ENCODE results near the gene QDPR. TPM values are rescaled to one million over a fixed set of nuclear protein-coding genes. Genes with fewer than 3 reads are reported as not detected.

QDPR gene
- total and polyA plus RNA-seq, 7 experiments from 2014 or later, result 11.8 to 50.5 (median 24.3) TPM

DNA sequence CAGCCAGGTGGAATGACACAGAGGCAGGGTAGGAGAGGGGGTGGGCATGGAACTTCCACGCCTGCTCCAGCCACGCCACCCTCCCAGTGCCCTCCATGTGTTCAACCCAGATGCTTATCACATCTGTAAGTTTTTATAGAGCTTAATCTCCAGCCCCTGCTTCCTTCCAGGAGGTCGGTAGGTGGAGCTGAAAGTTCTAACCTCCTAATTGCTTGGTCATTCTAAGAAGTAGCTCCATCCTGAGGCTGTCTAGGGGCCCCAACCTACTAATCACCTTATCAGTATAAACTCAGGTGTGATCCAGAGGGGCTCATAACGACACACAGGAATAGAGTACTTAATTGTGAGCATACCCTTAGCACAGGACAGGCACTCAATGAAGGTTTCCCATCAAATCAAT is 18.3 kb downstream of the QDPR start:
- no peak overlapping the region for H3K4me3 Mint-ChIP-seq
- peaks cover 0 to 76% (median 5%) of the 10 kb centered on the region in 3 experiments for H3K36me3 ChIP-seq (ENCODE audit: control insufficient read depth in 2 of 3, insufficient read depth in 3 of 3, low read length in 3 of 3)
- no peak overlapping the region for H3K27ac ChIP-seq (ENCODE audit: low read depth, low read length)
- ChIA-PET CTCF (interaction anchor here (0.6 kb wide), 1 partner anchor 510 kb away, joined by 3 read pairs; no protein-coding TSS in a partner anchor), POLR2A (no interaction called here)
- H3K27me3 ChIP-seq (ENCODE audit: control insufficient read depth in 2 of 2, insufficient read depth in 2 of 2, low read length in 2 of 2), result no peaks in the 10 kb centered on the region
- H3K27ac Mint-ChIP-seq, result no peak overlapping the region
- no peaks in the 10 kb centered on the region for H3K4me1 ChIP-seq (ENCODE audit: control insufficient read depth in 2 of 2, insufficient read depth in 2 of 2, low read length in 2 of 2)
- peaks cover 9 to 56% (median 16%) of the 10 kb centered on the region in 5 donors for H3K36me3 Mint-ChIP-seq
- ATAC-seq (no peak), DNase-seq (no peak)
- no peaks in the 10 kb centered on the region for H3K27me3 Mint-ChIP-seq
- intact Hi-C loops (cut with micrococcal nuclease), result no loop called here
- H3K4me1 Mint-ChIP-seq, result peaks cover 0 to 11% (median 4%) of the 10 kb centered on the region in 7 donors
- H3K9me3 ChIP-seq (ENCODE audit: control insufficient read depth in 2 of 3, low read length in 3 of 3), result no peaks in the 10 kb centered on the region
- H3K4me3 ChIP-seq (ENCODE audit: low read length), result no peak overlapping the region
- no peaks in the 10 kb centered on the region for H3K9me3 Mint-ChIP-seq

DNA sequence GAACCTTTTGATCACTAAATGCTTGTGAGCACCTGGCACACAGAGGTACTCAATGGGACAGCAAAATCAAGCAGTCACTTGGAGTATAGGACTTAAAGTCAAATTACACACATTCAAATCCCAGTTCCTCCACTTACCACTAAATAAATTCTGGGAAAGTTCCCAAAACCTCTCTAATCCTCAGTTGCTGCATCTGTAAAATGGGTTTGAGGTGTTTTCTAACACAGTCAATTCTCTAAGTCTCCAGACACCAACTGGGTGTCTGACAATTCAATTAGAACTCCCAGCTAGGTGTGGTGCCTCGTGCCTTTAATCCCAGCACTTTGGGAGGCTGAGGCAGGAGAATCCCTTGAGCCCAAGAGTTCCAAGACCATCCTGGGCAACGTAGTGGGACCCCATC is 19.0 kb downstream of the QDPR start:
- Mint-ChIP-seq H3K27me3 (no peaks in the 10 kb centered on the region), H3K4me1 (peaks cover 0 to 11% (median 4%) of the 10 kb centered on the region in 7 donors), H3K36me3 (peaks cover 6 to 50% (median 20%) of the 10 kb centered on the region in 5 donors), H3K4me3 (no peak overlapping the region), H3K27ac (peak overlapping the region in 1 of 9 donors; percentile 77), H3K9me3 (no peaks in the 10 kb centered on the region)
- DNase-seq (no peak), ATAC-seq (no peak)
- peaks cover 0 to 72% (median 5%) of the 10 kb centered on the region in 3 experiments for H3K36me3 ChIP-seq (ENCODE audit: control insufficient read depth in 2 of 3, insufficient read depth in 3 of 3, low read length in 3 of 3)
- H3K4me3 ChIP-seq (ENCODE audit: low read length), result no peak overlapping the region
- H3K27me3 ChIP-seq (ENCODE audit: control insufficient read depth in 2 of 2, insufficient read depth in 2 of 2, low read length in 2 of 2), result no peaks in the 10 kb centered on the region
- POLR2A ChIA-PET, result no interaction called here
- intact Hi-C loops (cut with micrococcal nuclease), result no loop called here
- no peak overlapping the region for H3K27ac ChIP-seq (ENCODE audit: low read depth, low read length)
- no peaks in the 10 kb centered on the region for H3K4me1 ChIP-seq (ENCODE audit: control insufficient read depth in 2 of 2, insufficient read depth in 2 of 2, low read length in 2 of 2)
- H3K9me3 ChIP-seq (ENCODE audit: control insufficient read depth in 2 of 3, low read length in 3 of 3), result no peaks in the 10 kb centered on the region
- CTCF ChIA-PET, result no interaction called here

DNA sequence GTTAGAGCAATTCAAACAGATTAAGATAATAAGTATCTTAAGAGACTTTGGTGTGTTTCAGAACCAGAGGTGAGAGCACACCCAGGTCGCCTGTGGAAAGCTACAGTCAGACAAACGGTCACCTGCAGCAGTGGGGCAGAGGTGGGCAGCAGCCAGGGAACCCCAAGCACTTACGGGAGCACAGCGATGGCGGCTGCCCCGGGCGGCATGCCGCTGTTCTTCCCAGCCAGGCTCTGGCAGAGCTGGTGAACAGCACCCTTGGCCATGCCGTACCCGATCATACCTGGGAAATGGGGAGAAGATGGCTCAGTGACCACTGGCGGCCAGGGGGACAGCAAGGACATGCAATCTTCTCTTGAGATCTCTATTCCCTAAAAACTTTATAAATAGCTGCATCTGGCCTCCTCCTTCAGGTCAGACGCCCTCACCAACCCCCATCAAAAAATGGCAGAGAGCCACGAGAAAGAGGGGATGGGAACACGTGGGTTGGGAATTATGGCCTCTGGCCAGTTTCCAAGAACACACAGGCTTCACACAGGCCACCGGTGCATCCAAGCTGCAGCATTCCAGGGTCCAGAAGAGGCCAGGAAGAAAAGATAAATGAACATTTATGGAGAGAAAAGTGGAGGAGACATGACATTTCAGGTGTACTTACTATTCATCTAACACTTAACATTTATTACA is 19.7 kb downstream of the QDPR start:
- Mint-ChIP-seq H3K4me1 (peaks cover 0 to 11% (median 4%) of the 10 kb centered on the region in 7 donors), H3K36me3 (peaks cover 5 to 47% (median 20%) of the 10 kb centered on the region in 5 donors), H3K27ac (no peak overlapping the region), H3K4me3 (no peak overlapping the region), H3K9me3 (no peaks in the 10 kb centered on the region), H3K27me3 (no peaks in the 10 kb centered on the region)
- intact Hi-C loops (cut with micrococcal nuclease), result no loop called here
- H3K4me1 ChIP-seq (ENCODE audit: control insufficient read depth in 2 of 2, insufficient read depth in 2 of 2, low read length in 2 of 2), result no peaks in the 10 kb centered on the region
- H3K27me3 ChIP-seq (ENCODE audit: control insufficient read depth in 2 of 2, insufficient read depth in 2 of 2, low read length in 2 of 2), result no peaks in the 10 kb centered on the region
- CTCF ChIA-PET, result no interaction called here
- H3K27ac ChIP-seq (ENCODE audit: low read depth, low read length), result no peak overlapping the region
- no peak overlapping the region for H3K4me3 ChIP-seq (ENCODE audit: low read length)
- H3K9me3 ChIP-seq (ENCODE audit: control insufficient read depth in 2 of 3, low read length in 3 of 3), result no peaks in the 10 kb centered on the region
- ATAC-seq (no peak), DNase-seq (no peak)
- POLR2A ChIA-PET, result no interaction called here
- peaks cover 0 to 76% (median 5%) of the 10 kb centered on the region in 3 experiments for H3K36me3 ChIP-seq (ENCODE audit: control insufficient read depth in 2 of 3, insufficient read depth in 3 of 3, low read length in 3 of 3)

DNA sequence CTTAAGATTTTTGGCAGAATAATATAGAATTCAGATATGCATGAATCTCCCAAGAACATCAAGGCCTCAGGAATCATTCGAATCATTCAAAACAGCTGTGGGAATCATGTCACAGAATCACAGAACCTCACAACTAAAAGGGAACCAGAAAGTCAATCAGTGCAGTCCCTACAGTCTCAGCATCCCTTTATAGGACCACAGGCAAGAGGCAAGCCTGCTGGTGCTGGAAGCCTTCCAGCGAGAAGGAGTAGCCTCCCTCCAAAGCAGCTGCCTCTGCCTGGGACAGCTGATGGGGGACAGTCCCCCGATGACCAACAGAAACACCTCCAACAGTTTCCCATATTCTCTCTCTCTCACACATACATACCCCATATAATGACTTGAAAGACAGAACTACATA is 20.7 kb downstream of the QDPR start:
- Histone ChIP-seq H3K4me3 (ENCODE audit: low read length) (no peak overlapping the region), H3K27ac (ENCODE audit: low read depth, low read length) (no peak overlapping the region), H3K27me3 (ENCODE audit: control insufficient read depth in 2 of 2, insufficient read depth in 2 of 2, low read length in 2 of 2) (no peaks in the 10 kb centered on the region), H3K36me3 (ENCODE audit: control insufficient read depth in 2 of 3, insufficient read depth in 3 of 3, low read length in 3 of 3) (peaks cover 0 to 86% (median 13%) of the 10 kb centered on the region in 3 experiments), H3K4me1 (ENCODE audit: control insufficient read depth in 2 of 2, insufficient read depth in 2 of 2, low read length in 2 of 2) (no peaks in the 10 kb centered on the region), H3K9me3 (ENCODE audit: control insufficient read depth in 2 of 3, low read length in 3 of 3) (no peaks in the 10 kb centered on the region)
- intact Hi-C loops (cut with micrococcal nuclease), result no loop called here
- CTCF ChIA-PET, result no interaction called here
- peaks cover 0 to 11% (median 4%) of the 10 kb centered on the region in 7 donors for H3K4me1 Mint-ChIP-seq
- H3K27ac Mint-ChIP-seq, result no peak overlapping the region
- H3K36me3 Mint-ChIP-seq, result peaks cover 10 to 53% (median 28%) of the 10 kb centered on the region in 5 donors
- DNase-seq (no peak), ATAC-seq (no peak)
- H3K27me3 Mint-ChIP-seq, result no peaks in the 10 kb centered on the region
- no peaks in the 10 kb centered on the region for H3K9me3 Mint-ChIP-seq
- no peak overlapping the region for H3K4me3 Mint-ChIP-seq
- POLR2A ChIA-PET, result no interaction called here

DNA sequence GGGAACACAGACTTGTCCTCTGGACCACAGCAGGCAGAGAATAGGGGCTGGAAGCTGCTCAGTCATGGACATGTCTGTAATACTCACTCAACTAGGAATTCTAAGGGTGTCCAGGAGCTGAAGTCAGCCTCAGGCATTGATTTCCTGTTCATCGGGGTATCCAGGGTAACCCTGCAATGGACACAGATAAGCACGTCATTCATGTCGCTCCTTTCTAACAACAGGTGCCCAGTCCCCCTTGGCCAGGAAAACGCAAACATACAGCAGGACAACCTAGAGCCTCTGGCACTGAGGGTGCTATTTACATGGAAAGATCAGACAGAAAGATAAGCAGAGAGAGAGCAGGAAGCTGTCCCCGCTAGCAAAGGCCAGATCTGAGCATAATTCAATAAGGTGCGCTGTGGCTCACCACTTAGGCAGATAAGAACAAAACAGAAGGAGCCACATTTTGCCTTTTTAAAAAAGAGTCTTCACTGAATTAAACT is 21.3 kb downstream of the QDPR start:
- ATAC-seq (no peak), DNase-seq (no peak)
- ChIA-PET POLR2A (no interaction called here), CTCF (no interaction called here)
- Mint-ChIP-seq H3K36me3 (peaks cover 11 to 56% (median 32%) of the 10 kb centered on the region in 5 donors), H3K27ac (peak overlapping the region in 2 of 9 donors; percentile 5 to 38), H3K27me3 (no peaks in the 10 kb centered on the region), H3K4me3 (no peak overlapping the region), H3K9me3 (no peaks in the 10 kb centered on the region), H3K4me1 (peaks cover 0 to 11% (median 4%) of the 10 kb centered on the region in 7 donors)
- Histone ChIP-seq H3K36me3 (ENCODE audit: control insufficient read depth in 2 of 3, insufficient read depth in 3 of 3, low read length in 3 of 3) (peaks cover 0 to 89% (median 15%) of the 10 kb centered on the region in 3 experiments), H3K4me1 (ENCODE audit: control insufficient read depth in 2 of 2, insufficient read depth in 2 of 2, low read length in 2 of 2) (no peaks in the 10 kb centered on the region), H3K27me3 (ENCODE audit: control insufficient read depth in 2 of 2, insufficient read depth in 2 of 2, low read length in 2 of 2) (no peaks in the 10 kb centered on the region), H3K27ac (ENCODE audit: low read depth, low read length) (no peak overlapping the region), H3K9me3 (ENCODE audit: control insufficient read depth in 2 of 3, low read length in 3 of 3) (no peaks in the 10 kb centered on the region), H3K4me3 (ENCODE audit: low read length) (no peak overlapping the region)
- intact Hi-C loops (cut with micrococcal nuclease), result no loop called here

DNA sequence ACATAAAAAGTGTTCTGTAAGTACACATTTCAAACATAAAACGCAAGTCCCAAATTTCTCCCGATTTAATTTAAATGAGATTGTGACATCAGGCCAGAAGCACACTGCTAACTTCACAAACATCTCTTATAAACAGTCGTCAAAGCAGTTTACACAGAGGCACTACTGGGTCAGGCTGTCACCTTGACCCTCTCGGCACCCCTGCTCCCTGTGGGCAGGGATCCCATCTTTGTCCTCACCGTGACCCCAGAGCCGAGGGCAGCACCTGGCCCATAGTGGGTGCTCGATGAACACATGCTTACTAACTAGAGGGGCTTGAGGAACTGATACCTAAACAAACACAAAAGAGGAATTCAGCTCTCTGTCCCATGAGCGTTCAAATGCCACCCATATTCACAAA is 22.2 kb downstream of the QDPR start:
- H3K36me3 Mint-ChIP-seq, result peaks cover 11 to 58% (median 41%) of the 10 kb centered on the region in 5 donors

DNA sequence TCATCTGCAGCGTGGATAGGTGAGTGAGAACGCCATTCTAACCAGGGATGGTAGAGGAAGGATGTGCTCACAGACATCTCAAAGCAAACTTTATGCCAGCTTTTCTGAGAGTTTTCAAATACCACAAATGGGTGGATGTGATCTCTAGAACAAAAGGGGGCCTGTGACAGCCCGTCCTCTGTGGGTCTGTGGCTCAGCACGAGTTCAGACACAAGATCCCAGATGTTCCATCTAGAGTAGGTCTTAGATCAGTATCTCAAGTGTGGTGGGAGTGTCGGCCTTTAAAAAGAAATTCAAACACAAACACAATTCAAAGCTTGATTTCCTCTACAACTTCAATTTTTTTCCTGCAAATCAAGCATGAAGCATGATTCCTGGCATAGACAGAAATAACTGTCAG is 22.8 kb downstream of the QDPR start:
- no peak for ATAC-seq
- Mint-ChIP-seq H3K9me3 (peaks cover 0 to 2% (median 0%) of the 10 kb centered on the region in 11 donors), H3K36me3 (peaks cover 11 to 56% (median 41%) of the 10 kb centered on the region in 5 donors), H3K4me1 (peaks cover 0 to 11% (median 3%) of the 10 kb centered on the region in 7 donors), H3K27ac (peak overlapping the region in 4 of 9 donors; percentile 12 to 50 (median 42)), H3K27me3 (no peaks in the 10 kb centered on the region), H3K4me3 (no peak overlapping the region)
- H3K27me3 ChIP-seq (ENCODE audit: control insufficient read depth in 2 of 2, insufficient read depth in 2 of 2, low read length in 2 of 2), result no peaks in the 10 kb centered on the region
- H3K4me3 ChIP-seq (ENCODE audit: low read length), result no peak overlapping the region
- DNase-seq, result no peak
- intact Hi-C loops (cut with micrococcal nuclease), result no loop called here
- ChIA-PET CTCF (no interaction called here), POLR2A (no interaction called here)
- no peaks in the 10 kb centered on the region for H3K9me3 ChIP-seq (ENCODE audit: control insufficient read depth in 2 of 3, low read length in 3 of 3)
- H3K36me3 ChIP-seq (ENCODE audit: control insufficient read depth in 2 of 3, insufficient read depth in 3 of 3, low read length in 3 of 3), result peaks cover 0 to 82% (median 15%) of the 10 kb centered on the region in 3 experiments
- H3K4me1 ChIP-seq (ENCODE audit: control insufficient read depth in 2 of 2, insufficient read depth in 2 of 2, low read length in 2 of 2), result no peaks in the 10 kb centered on the region
- no peak overlapping the region for H3K27ac ChIP-seq (ENCODE audit: low read depth, low read length)

More for the DNA sequence above, 22.2 kb downstream of the QDPR start:
- DNase-seq (no peak), ATAC-seq (no peak)
- Histone ChIP-seq H3K4me1 (ENCODE audit: control insufficient read depth in 2 of 2, insufficient read depth in 2 of 2, low read length in 2 of 2) (no peaks in the 10 kb centered on the region), H3K36me3 (ENCODE audit: control insufficient read depth in 2 of 3, insufficient read depth in 3 of 3, low read length in 3 of 3) (peaks cover 0 to 88% (median 15%) of the 10 kb centered on the region in 3 experiments), H3K9me3 (ENCODE audit: control insufficient read depth in 2 of 3, low read length in 3 of 3) (no peaks in the 10 kb centered on the region), H3K27ac (ENCODE audit: low read depth, low read length) (no peak overlapping the region), H3K27me3 (ENCODE audit: control insufficient read depth in 2 of 2, insufficient read depth in 2 of 2, low read length in 2 of 2) (no peaks in the 10 kb centered on the region), H3K4me3 (ENCODE audit: low read length) (no peak overlapping the region)
- Mint-ChIP-seq H3K4me1 (peaks cover 0 to 11% (median 4%) of the 10 kb centered on the region in 7 donors), H3K27ac (peak overlapping the region in 2 of 9 donors; percentile 12 to 28), H3K27me3 (no peaks in the 10 kb centered on the region), H3K4me3 (no peak overlapping the region), H3K9me3 (peaks cover 0 to 2% (median 0%) of the 10 kb centered on the region in 11 donors)
- CTCF ChIA-PET, result no interaction called here
- POLR2A ChIA-PET, result no interaction called here
- intact Hi-C loops (cut with micrococcal nuclease), result no loop called here

All from naive thymus-derived CD4-positive, alpha-beta T cell (primary cell).